Muscle layer of duodenum (tissue), 2 donors: ENCODE measurements around the gene RAB6B.
A peak's percentile ranks its signal among the peaks of the same experiment; 100 is the strongest.

Experiments
- H3K27ac ChIP-seq: one replicate; pipeline ENCODE4 v1.7.0; 2013; ENCODE audit warnings: mild to moderate bottlenecking, low read length
- H3K27me3 ChIP-seq: one replicate; pipeline ENCODE4 v1.7.0; 2013; ENCODE audit warnings: low read depth, mild to moderate bottlenecking, control low read depth, low read length
- H3K36me3 ChIP-seq, 2 donors: one replicate each; pipeline ENCODE4 v1.7.0; 2013; ENCODE audit warnings: low read length in 2 of 2, control low read depth in 1 of 2, mild to moderate bottlenecking in 1 of 2; ENCODE audit not compliant: insufficient read depth in 2 of 2, control insufficient read depth in 1 of 2
- H3K4me1 ChIP-seq, 2 donors: one replicate each; pipeline ENCODE4 v1.7.0; 2013; ENCODE audit warnings: low read length in 2 of 2, mild to moderate bottlenecking in 2 of 2, control low read depth in 1 of 2, moderate library complexity in 1 of 2; ENCODE audit not compliant: insufficient read depth in 2 of 2, control insufficient read depth in 1 of 2
- H3K4me3 ChIP-seq, 2 donors: one replicate each; pipeline ENCODE4 v1.7.0; 2013; ENCODE audit warnings: low read length in 2 of 2, low read depth in 1 of 2, mild to moderate bottlenecking in 1 of 2
- H3K9me3 ChIP-seq, 2 donors: one replicate each; pipeline ENCODE4 v1.7.0; 2013; ENCODE audit warnings: low read length in 2 of 2, control low read depth in 1 of 2, mild to moderate bottlenecking in 1 of 2; ENCODE audit not compliant: control insufficient read depth in 1 of 2
- donor health status: healthy.

RAB6B gene

DNA sequence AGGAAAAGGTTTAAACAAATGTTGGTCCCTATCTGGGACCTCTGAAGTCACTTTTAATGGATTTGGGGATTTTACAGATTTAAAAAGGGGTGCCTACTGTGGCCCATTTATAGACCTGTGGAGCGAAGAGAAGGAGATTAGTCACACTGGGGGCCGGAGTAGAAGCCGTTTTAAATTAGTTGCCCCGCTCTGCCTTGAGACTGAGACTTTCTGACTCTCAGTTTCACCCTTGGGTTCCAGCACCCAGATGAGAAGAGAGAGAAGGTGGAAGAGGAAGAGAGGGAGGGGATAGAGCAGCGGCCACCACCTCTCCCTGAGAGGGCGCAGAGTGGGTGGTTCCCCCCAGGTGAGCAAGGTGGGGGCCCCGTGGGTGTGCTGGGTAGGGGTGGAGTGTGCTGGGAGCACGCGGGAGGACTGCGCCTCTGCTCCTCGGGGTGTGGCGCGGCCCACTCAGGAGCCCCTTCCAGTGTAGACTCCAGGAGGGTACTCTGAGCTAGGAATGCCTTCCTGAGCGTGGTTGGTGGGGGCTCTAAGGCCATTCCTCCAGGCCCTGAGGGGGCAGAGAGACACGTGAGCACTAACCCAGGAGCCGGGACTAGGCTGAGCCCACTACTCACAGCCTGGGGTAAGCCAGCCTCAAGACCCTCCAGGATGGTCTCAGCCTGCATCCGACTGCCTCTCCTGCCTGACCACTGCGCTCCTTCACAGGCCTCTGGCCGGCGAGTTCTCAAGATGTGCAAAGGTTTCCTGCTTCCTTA, 32.6 kb upstream of the RAB6B start:
- H3K4me3 ChIP-seq: peak overlapping the region; percentile 49 to 67
- no peaks in the 10 kb centered on the region for H3K9me3 ChIP-seq
- peaks cover 0 to 8% of the 10 kb centered on the region in 2 donors for H3K4me1 ChIP-seq
- H3K27ac ChIP-seq: no peak overlapping the region
- H3K27me3 ChIP-seq: no peaks in the 10 kb centered on the region
- no peaks in the 10 kb centered on the region for H3K36me3 ChIP-seq

DNA sequence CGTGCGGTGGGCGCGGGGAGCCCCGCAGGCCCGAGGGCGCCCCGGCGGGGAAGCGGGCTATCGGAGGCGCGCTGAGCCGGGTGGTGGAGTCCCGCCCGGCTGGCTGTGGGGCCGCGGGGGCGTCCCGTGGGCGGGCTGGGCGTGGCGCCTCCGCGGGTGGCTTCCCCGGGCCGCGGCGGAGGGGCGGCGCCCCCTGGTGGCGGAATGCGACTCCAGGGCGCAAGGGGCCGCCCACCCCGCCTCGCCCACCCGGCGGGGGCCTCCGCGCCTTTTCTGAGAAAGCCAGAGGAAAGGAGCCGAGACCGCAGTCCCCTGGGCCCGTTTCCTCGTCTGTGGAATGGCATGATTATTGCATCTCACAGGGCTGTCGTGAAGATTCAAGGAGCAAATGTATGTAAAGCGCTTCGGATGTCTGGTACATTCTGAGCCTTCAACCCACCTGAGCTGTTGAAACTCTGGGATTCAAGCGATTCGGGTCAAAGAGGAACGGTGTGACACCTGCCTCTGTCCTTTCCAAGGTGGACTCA, 31.9 kb upstream of the RAB6B start:
- no peaks in the 10 kb centered on the region for H3K27me3 ChIP-seq
- no peaks in the 10 kb centered on the region for H3K9me3 ChIP-seq
- H3K4me1 ChIP-seq: peaks cover 0 to 8% of the 10 kb centered on the region in 2 donors
- H3K4me3 ChIP-seq: peak overlapping the region; percentile 49 to 67
- no peaks in the 10 kb centered on the region for H3K36me3 ChIP-seq
- no peak overlapping the region for H3K27ac ChIP-seq

DNA sequence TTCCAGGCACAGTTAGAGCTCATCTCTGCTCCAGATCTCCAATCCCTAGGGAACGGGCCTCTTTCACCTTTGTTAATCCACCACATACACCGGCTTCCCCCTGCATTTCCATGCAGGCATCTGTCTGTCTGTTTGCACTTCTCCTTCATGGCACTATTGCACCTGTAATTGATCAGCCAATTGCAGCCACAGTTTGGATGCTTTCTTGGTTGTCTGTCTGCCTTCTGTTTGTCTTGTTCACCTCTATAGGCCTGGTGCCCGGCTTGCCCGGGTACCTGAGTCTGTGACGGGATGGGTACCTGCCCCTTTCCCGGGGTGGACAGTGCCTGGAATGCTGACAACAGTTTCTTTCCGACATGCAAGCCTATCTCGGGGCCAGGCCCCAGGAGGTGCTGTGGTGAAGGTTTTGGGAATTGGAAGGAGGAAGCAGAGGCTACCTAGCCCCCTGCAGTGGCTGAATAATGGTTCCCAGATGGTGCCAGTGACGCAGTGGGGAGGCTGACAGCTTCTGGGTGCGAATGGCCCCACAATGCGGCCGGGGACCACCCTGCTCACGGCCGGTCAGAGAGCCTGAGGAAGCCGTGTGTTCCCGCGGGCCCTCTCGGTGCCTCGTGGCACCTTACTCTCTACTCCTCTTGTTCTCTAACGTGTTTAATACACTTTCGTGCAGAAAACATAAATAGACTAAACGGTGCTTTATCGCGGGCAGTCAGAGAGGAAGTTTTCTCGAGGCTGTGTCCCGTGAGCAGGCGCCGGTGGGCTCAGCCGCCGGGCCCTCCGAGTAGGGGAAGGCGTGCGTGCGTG, 31.3 kb upstream of the RAB6B start:
- H3K27ac ChIP-seq: no peak overlapping the region
- no peaks in the 10 kb centered on the region for H3K9me3 ChIP-seq
- peak overlapping the region; percentile 31 to 67 for H3K4me3 ChIP-seq
- peaks cover 0 to 8% of the 10 kb centered on the region in 2 donors for H3K4me1 ChIP-seq
- no peaks in the 10 kb centered on the region for H3K27me3 ChIP-seq
- H3K36me3 ChIP-seq: no peaks in the 10 kb centered on the region

DNA sequence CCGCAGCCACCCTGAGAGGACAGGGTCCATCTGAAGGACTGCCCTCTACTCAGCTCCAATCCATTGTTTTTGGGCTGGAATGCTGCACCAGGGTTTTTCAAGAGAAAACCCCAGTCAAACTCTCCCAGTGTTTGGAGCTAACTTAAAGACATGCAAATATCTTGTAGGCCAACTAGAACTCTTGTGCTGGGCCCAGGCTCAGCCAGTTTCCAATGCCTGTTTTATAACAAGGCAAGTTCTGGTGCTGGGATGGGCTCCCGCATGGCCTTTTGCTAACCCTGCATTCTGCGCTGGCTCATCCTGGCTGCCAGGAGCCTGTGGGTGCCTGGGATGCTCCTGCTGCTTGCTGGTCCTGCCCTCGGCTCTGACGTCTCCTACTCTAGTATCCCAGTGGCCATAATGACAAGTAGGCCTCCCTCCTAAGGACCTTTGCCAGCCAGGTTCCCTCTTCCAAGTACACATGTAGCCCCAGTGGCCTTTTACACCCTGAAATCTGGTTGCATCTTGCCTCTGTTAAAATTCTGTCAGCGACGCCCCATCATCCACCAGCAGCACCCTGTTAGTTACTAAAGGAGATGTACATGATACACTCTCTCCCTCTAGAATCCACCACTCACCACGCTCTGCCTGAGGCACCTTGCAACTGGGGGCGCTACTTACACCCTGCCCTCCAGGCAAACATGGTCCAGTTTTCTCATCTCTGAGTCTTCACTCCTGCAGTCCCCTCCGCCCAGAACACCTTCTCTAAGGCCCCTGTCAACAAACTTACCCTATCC, 30.5 kb upstream of the RAB6B start:
- Histone ChIP-seq H3K27me3 (no peaks in the 10 kb centered on the region), H3K9me3 (no peaks in the 10 kb centered on the region), H3K4me3 (no peak overlapping the region), H3K36me3 (no peaks in the 10 kb centered on the region), H3K4me1 (peaks cover 0 to 8% of the 10 kb centered on the region in 2 donors), H3K27ac (no peak overlapping the region)

DNA sequence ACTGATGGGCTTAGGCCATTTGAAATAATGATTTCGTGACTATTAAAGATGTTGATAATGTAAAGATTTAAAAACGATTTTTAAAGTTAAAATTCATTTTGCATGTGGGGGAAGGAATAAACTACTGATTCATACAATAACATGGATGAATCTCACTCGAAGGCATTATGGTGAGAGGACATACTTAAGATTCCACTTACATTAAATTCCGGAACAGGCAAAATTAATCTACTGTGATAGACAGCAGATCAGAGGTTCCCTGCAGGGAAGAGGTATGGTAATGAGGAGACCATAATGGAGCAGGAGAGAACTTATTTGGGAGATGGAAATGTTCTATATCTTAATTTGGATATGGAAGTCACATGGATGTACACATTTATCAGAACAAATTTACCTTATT, 28.4 kb upstream of the RAB6B start:
- no peaks in the 10 kb centered on the region for H3K36me3 ChIP-seq
- no peaks in the 10 kb centered on the region for H3K9me3 ChIP-seq
- H3K27ac ChIP-seq: no peak overlapping the region
- H3K27me3 ChIP-seq: no peaks in the 10 kb centered on the region
- H3K4me1 ChIP-seq: peaks cover 0 to 8% of the 10 kb centered on the region in 2 donors
- no peak overlapping the region for H3K4me3 ChIP-seq

DNA sequence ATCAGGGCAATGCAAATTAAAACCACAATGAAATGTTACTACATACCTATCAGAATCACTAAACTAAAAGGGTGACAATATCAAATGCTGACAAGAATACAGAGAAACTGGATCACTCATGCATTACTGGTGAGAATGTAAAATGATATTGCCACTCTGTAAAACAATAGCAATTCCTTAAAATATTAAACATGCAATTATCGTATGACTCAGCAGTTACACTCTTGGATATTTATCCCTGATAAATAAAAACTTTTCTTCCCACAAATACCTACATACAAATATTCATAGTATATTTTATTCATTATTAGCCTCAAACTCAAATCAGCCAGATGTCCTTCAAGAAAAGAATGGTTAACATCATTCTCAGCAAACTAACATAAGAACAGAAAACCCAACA, 25.9 kb upstream of the RAB6B start:
- no peak overlapping the region for H3K27ac ChIP-seq
- H3K27me3 ChIP-seq: no peaks in the 10 kb centered on the region
- no peaks in the 10 kb centered on the region for H3K4me1 ChIP-seq
- no peaks in the 10 kb centered on the region for H3K9me3 ChIP-seq
- no peaks in the 10 kb centered on the region for H3K36me3 ChIP-seq
- H3K4me3 ChIP-seq: no peak overlapping the region

DNA sequence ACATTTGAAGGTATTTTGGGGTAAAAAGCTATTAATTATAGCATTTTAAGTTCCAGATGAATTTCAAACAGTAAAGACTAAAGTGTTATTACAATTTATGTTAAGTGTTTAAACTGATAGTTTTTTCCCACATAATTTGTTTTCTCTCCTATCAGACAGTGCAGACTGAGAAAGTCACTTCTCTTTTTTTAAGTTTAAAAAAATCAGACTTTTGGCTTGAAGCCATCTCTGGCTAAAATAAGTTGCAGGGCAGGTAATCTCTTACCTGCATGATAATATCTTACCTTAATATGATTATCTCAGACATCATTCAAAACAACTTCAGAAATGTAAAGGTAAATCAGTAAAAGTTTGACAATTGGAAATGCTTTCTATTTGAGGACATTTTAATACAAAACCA, 21.5 kb upstream of the RAB6B start:
- Histone ChIP-seq H3K27me3 (no peaks in the 10 kb centered on the region), H3K4me1 (no peaks in the 10 kb centered on the region), H3K4me3 (no peak overlapping the region), H3K36me3 (no peaks in the 10 kb centered on the region), H3K9me3 (no peaks in the 10 kb centered on the region), H3K27ac (no peak overlapping the region)

DNA sequence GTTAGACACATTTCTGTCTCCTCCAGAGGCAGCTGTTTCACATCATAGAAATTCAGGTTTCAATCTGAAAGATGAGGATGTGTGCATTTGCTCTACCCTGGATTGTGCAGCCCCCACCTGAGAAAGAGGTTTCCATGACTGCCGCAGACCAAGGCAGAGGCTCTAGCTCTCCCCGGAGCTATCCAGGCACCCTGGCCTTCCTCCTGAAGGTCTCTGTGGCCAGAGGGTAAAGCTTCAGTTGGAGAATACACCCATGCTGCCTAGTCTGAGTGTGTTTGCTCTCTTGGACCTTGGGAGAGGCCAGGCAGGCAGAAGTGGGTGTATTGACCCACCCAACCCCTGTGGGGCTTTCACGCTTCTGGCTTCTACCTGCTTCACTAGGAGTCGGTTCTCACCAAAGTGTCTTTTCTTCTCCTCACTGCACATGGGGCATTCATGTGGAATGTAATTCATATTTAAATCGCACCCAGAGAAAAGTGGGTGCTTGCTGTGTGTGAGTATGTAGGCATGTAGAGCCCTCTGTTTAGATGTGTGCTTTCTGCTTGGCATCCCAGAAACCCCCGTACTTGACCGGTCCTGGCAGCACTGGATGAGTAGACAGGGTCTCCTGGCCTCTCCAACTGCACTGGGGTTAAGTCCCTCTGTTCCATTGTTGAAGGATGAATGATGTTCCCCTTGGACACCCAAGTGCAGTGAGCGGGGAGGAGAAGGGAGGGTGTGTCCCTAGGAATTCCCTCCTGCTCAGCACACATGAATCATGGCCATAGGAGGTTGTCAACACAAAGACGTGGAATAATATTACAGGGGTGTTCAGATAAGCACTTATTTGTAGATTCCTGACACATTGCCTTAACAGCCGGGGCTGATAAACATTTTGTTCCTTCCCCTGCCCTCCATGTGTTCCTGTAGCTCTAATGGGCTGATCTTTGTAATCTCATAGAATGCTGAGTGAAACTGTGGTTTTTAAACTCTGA, 20.3 kb upstream of the RAB6B start:
- H3K9me3 ChIP-seq: no peaks in the 10 kb centered on the region

DNA sequence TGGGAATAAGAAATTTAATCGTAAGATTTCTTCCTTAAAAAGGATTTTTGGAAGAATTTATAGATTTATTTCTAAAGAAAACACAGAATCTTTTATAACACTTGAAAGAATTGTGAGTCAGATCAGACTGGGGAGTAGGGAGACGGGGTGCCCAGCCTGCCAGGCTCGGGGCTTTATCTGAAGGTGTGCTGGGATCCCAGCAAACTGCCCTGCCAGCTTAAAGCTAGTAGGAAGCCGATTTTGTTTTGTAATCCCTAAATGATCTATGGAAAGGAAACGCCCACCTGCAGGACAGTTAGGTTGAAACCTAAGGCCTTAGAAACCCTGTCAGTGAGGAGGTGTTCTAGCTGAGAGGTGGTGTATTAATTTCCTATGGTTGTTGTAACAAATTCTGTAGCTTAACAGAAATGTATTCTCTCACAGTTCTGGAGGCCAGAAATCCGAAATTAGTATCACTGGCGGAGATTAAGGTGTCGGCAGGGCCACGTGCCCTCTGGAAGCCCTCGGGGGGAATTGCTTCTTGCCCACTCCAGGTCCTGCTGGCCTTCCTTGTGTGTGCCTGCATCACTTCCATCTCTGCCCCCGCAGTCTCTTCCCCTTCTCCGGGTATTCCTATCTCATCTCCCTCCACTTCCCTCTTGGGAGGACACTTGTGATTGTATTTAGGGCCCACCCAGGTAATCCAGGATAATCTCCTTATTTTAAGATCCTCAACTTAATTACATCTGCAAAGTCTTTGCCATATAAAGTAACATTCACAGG, 19.3 kb upstream of the RAB6B start:
- no peaks in the 10 kb centered on the region for H3K9me3 ChIP-seq
- no peak overlapping the region for H3K4me3 ChIP-seq
- no peaks in the 10 kb centered on the region for H3K36me3 ChIP-seq
- H3K27ac ChIP-seq: no peak overlapping the region
- no peaks in the 10 kb centered on the region for H3K4me1 ChIP-seq
- H3K27me3 ChIP-seq: no peaks in the 10 kb centered on the region

More for the DNA sequence above, 20.3 kb upstream of the RAB6B start:
- no peaks in the 10 kb centered on the region for H3K27me3 ChIP-seq
- no peaks in the 10 kb centered on the region for H3K4me1 ChIP-seq
- H3K4me3 ChIP-seq: no peak overlapping the region
- no peaks in the 10 kb centered on the region for H3K36me3 ChIP-seq
- H3K27ac ChIP-seq: no peak overlapping the region

DNA sequence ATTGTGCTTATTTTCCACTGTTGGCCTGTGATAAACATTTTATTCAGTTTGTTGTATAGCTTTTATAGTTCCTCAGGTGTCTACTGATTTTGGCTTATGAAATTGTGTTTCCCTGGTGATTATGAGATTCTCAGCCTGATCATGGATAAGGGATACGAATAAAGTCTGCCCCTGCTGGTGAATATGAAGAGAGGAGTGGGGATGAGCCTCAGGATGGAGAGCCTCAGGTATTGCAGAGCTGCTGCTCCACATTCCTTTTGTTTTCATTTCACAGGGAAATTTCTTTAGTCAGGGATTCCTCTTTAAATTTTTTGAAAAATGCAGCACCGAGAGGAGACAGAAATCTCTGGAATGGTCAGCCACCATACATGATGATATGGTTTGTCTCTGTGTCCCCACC, 14.7 kb upstream of the RAB6B start:
- Histone ChIP-seq H3K9me3 (no peaks in the 10 kb centered on the region), H3K27me3 (no peaks in the 10 kb centered on the region), H3K36me3 (no peaks in the 10 kb centered on the region), H3K27ac (no peak overlapping the region), H3K4me1 (no peaks in the 10 kb centered on the region), H3K4me3 (no peak overlapping the region)
